HG02840 (cell line): ENCODE measurements around the gene SEMA7A.

Experiments
- ATAC-seq: cut with Tn5 transposase; IDR thresholded peaks from one replicate; pipeline ENCODE4 v1.9.1; 2021; ENCODE audit warnings: mild to moderate bottlenecking, moderate library complexity, moderate number of reproducible peaks; ENCODE audit not compliant: unreplicated experiment, low FRiP score

The SEMA7A gene

GRCh38 chr15:74389241-74390048 lies 44.3 kb downstream of the SEMA7A start:
- no peak for ATAC-seq

- ATAC-seq = no peak
These were observed 45.3 kb downstream of the SEMA7A start for GRCh38 chr15:74388363-74388951.

DNA sequence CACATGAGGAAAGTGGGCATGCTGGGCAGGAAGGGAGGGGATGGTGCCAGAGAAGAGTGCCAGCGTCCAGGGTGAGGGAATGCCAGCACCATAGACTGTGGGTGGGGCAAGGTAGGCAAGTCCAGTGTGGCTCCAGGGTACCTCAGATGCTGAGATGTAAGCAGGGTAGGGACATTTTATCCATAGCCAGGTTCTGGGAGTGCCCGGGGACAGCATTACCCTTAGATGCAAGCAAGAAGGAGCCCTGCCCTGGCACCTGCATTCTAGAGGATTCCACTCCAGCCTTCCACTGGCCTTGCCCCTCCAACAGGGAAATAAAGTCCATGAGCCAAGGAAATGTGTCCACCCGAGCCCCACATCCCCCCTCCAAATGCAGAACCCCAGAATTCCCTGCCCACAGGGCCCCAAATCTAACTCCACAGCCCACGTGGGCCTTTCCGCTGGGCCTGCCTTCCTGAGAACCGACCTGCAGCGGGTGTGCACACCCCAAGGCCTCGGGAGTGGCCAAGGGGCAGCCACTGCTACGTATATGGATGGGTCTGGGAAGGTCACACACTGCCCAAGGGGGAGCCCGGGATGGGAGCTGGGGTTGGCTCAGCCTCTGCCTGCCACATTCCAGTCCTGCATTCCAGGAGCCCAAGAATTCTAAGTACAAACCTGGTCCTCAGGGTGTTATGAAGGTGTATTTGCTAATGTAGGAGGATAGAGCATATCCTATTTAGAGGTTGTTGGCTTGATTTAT lies 46.0 kb downstream of the SEMA7A start:
- no peak for ATAC-seq

DNA sequence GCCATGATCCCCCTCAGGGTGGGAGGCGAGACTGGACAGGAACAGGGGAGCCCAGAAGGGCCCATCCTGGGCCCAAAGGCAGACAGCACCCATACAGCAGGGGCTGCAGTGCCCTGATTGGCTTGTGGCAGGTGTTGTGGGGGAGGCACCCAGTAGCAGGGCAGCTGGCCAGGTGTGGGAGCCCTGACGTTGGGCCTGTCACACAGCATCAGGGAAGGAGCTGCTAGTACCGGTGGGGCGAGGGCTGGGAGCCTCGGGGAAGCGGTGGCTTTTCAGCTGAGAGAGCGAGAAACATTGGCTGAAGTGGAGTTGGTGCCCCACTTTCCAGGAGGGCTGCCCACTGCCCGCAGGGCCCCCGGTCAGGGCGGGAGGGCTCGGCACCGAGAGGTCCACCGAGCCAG lies 46.6 kb downstream of the SEMA7A start:
- ATAC-seq = no peak

- ATAC-seq = no peak
These were observed 47.1 kb downstream of the SEMA7A start for GRCh38 chr15:74386496-74387140.

- ATAC-seq = no peak
These were observed 48.0 kb downstream of the SEMA7A start for GRCh38 chr15:74385733-74386132.

- ATAC-seq = peak; percentile 47
These were observed 48.7 kb downstream of the SEMA7A start for GRCh38 chr15:74384881-74385643.

- ATAC-seq = peak; percentile 1
These were observed 49.2 kb downstream of the SEMA7A start for GRCh38 chr15:74384566-74384880.

DNA sequence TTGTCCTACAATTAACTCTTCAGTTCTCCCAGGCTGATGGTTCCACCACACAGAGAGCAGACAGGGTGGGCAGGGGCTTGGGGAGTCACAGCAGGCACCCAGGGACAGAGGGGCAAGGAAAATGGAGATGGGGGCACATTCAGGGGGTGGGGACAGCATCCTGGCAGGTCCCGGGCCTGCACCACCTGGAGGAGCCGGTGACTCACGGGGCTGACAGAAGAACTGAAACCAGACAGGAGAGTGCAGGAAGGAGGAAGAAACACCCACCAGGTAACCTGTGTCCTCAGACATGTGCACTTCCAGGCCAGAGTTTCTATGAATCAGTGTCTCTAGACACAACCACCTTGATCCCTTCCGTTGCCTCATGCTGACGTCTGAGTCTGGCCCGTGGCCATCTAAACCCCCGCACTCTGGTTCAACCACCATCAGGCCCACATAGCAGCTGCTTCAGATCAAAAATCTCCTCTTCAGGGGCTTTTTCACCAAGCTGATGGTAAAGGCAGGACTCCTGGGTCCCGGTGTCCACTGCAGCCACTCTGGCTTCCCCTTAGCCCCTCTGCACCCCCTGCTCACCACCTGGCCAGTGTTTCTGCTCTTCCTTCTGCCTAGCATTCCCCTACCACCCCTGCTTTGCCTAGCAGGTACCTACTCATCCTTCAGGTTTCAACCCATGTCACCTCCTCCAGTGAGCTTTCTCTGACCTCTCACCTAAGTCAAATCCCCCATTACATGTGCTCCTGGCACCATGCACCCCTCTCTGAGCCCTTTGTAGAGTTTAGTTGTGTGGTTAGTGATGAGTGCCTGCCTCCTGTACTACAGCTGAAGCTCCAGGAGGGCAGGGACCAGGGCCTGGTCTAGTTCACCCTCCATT lies 49.8 kb downstream of the SEMA7A start:
- peak; percentile 40 for ATAC-seq

GRCh38 chr15:74383286-74383685 lies 50.5 kb downstream of the SEMA7A start:
- ATAC-seq = peak; percentile 1

GRCh38 chr15:74382004-74382816 lies 51.5 kb downstream of the SEMA7A start:
- ATAC-seq = no peak

- no peak for ATAC-seq
These were observed 52.3 kb downstream of the SEMA7A start for GRCh38 chr15:74381481-74381880.

DNA sequence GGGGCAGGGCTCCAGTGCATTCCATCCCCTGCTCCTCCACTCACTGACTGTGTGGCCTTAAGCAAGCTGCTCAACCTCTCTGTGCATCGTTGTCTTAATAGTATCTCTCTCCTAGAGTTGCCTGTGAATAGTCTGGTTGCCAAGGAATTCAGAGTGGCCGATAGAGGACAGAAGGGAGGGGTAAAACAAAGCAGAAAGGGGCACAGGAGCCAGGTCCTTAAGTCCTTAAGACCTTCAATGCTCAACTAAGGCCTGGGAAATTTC lies 52.6 kb downstream of the SEMA7A start:
- ATAC-seq = no peak

DNA sequence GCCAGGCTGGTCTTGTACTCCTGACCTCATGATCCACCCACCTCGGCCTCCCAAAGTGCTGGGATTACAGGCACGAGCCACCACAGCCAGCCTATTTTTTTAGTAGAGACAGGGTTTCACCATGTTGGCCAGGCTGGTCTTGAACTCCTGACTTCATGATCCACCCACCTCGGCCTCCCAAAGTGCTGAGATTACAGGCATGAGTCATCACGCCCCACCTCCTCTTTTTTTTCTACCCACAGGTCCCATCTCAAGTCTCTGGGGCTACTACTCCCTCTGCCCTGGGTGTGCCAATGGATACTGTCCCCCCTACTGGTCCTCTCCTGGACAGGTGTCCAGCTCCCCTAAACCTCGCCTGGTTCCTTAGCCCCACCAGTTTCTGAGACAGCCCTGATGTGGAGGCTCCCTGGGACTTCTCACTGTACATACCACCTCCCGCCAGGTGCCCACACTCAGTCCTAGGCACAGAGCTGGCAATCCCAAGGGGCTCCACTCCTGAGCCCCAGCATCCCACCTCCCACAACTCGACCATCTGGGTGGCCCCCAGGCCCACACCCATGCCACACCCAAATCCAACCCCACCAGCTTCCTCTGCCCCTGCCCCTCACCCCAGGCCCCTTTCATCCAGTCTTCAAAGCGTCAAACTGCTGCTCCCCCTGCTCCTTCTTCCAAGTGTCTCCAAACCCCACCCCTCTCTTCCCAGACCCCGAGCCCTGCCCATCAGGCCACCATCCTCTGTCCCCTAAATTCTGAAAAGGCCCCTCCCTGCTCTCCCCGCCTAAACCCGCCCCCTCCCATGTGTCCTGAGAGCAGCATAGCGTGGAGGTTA lies 53.2 kb downstream of the SEMA7A start:
- ATAC-seq = no peak

- no peak for ATAC-seq
These were observed 54.9 kb downstream of the SEMA7A start for GRCh38 chr15:74378848-74379247.

GRCh38 chr15:74377831-74378766 lies 55.7 kb downstream of the SEMA7A start:
- ATAC-seq = no peak
